HG03175 (cell line): ENCODE results near the gene HNRNPLL.

ENCODE experiments used
- ATAC-seq: cut with Tn5 transposase; IDR thresholded peaks from one replicate; pipeline ENCODE4 v1.9.1; 2021; ENCODE audit warnings: mild to moderate bottlenecking, moderate library complexity; ENCODE audit not compliant: unreplicated experiment

Gene HNRNPLL

GRCh38 chr2:38598200-38598990, 4.3 kb downstream of the HNRNPLL start:
- no peak for ATAC-seq

- no peak for ATAC-seq
Measured at GRCh38 chr2:38597115-38597514, 5.6 kb downstream of the HNRNPLL start.

GRCh38 chr2:38596229-38596628, 6.5 kb downstream of the HNRNPLL start:
- ATAC-seq = no peak

- ATAC-seq = no peak
Measured at GRCh38 chr2:38592951-38593350, 9.8 kb downstream of the HNRNPLL start.

- ATAC-seq = no peak
Measured at GRCh38 chr2:38591152-38591551, 11.6 kb downstream of the HNRNPLL start.

GRCh38 chr2:38590053-38590452, 12.7 kb downstream of the HNRNPLL start:
- no peak for ATAC-seq

GRCh38 chr2:38586931-38587330, 15.8 kb downstream of the HNRNPLL start:
- ATAC-seq = no peak

- ATAC-seq = no peak
Measured at GRCh38 chr2:38584881-38585280, 17.8 kb downstream of the HNRNPLL start.

GRCh38 chr2:38583994-38584393, 18.7 kb downstream of the HNRNPLL start:
- ATAC-seq = no peak

GRCh38 chr2:38583524-38583923, 19.2 kb downstream of the HNRNPLL start:
- ATAC-seq = no peak

GRCh38 chr2:38581193-38582147, 21.3 kb downstream of the HNRNPLL start:
- peak; percentile 67 for ATAC-seq

- no peak for ATAC-seq
Measured at GRCh38 chr2:38580115-38580636, 22.6 kb downstream of the HNRNPLL start.

- no peak for ATAC-seq
Measured at GRCh38 chr2:38578832-38579231, 23.9 kb downstream of the HNRNPLL start.

GRCh38 chr2:38574278-38574677, 28.4 kb downstream of the HNRNPLL start:
- no peak for ATAC-seq

GRCh38 chr2:38572167-38572566, 30.6 kb downstream of the HNRNPLL start:
- no peak for ATAC-seq

- no peak for ATAC-seq
Measured at GRCh38 chr2:38571193-38571592, 31.5 kb downstream of the HNRNPLL start.

GRCh38 chr2:38568724-38569436, 33.8 kb downstream of the HNRNPLL start:
- no peak for ATAC-seq

GRCh38 chr2:38565333-38565732, 37.4 kb downstream of the HNRNPLL start:
- ATAC-seq = no peak

GRCh38 chr2:38561691-38562090, 41.0 kb downstream of the HNRNPLL start:
- no peak for ATAC-seq

GRCh38 chr2:38560092-38560491, 42.6 kb downstream of the HNRNPLL start:
- ATAC-seq = no peak

- no peak for ATAC-seq
Measured at GRCh38 chr2:38557981-38558380, 44.7 kb downstream of the HNRNPLL start.
